ENCODE measurements around the gene PLPP4. TPM values are rescaled to one million over a fixed set of nuclear protein-coding genes. Genes with fewer than 3 reads are reported as not detected.

PLPP4 gene
- total RNA-seq, 1 experiment from 2014 or later = not detected

- RAD21 ChIA-PET (ENCODE audit: low non-redundant PET in 1 of 2, low total read pairs in 2 of 2, uncharacterized antibody in 2 of 2, unreplicated experiment in 2 of 2) = no interaction called here
Observed at GRCh38 chr10:120426306-120426705, 30.7 kb upstream of the PLPP4 start.

More at GRCh38 chr10:120426306-120426705, 30.7 kb upstream of the PLPP4 start:
- intact Hi-C loops (cut with micrococcal nuclease) = loop anchor here (10.0 kb wide), 1 partner anchor 742 kb away; no protein-coding TSS in a partner anchor
- H3K9ac ChIP-seq (ENCODE audit: low read length) = no peak overlapping the region
- DNase-seq (ENCODE audit: low read depth, low spot score) = no peak
- no peak overlapping the region for H3K4me2 ChIP-seq (ENCODE audit: low read length)
- H3K4me3 ChIP-seq (replicated peaks in 1 of 2; ENCODE audit: low read depth in 1 of 2, low read length in 2 of 2) = no peak overlapping the region
- H3K36me3 ChIP-seq (ENCODE audit: control insufficient read depth in 1 of 2, insufficient read depth in 2 of 2, low read length in 2 of 2) = no peaks in the 10 kb centered on the region
- H3K9me2 ChIP-seq (ENCODE audit: insufficient read depth) = no peaks in the 10 kb centered on the region
- no peak for ATAC-seq
- H4K20me1 ChIP-seq (ENCODE audit: insufficient read depth) = no peaks in the 10 kb centered on the region
- TF ChIP-seq ZNF274 (IDR thresholded peaks at IDR 0.05; ENCODE audit: low read depth, low read length) = no peak
- no peak for TF ChIP-seq ZBTB33 (IDR thresholded peaks at IDR 0.05; ENCODE audit: extremely low read depth, insufficient replicate concordance, low read length)
- TF ChIP-seq POLR2A (IDR thresholded peaks at IDR 0.05; ENCODE audit: borderline replicate concordance, extremely low read depth, insufficient read depth, insufficient read length) = no peak
- TF ChIP-seq EZH2phosphoT487 (IDR thresholded peaks at IDR 0.05; ENCODE audit: borderline replicate concordance) = no peak
- no peak for TF ChIP-seq REST (IDR thresholded peaks at IDR 0.05; ENCODE audit: low read depth)
- no peak for TF ChIP-seq CEBPB (IDR thresholded peaks at IDR 0.05; ENCODE audit: low read depth)
- no peak for TF ChIP-seq FOSL1 (IDR thresholded peaks at IDR 0.05; ENCODE audit: low read depth)
- no peak for TF ChIP-seq SIN3A (IDR thresholded peaks at IDR 0.05; ENCODE audit: low read depth)
- TF ChIP-seq MAX (IDR thresholded peaks at IDR 0.05) = no peak
- no peak for TF ChIP-seq ZFX (IDR thresholded peaks at IDR 0.05)
- TF ChIP-seq ELF1 (IDR thresholded peaks at IDR 0.05; ENCODE audit: borderline replicate concordance, low read depth) = no peak
- POLR2A ChIA-PET = no interaction called here
- H3K27ac ChIP-seq (ENCODE audit: low read depth, low read length) = no peak overlapping the region
- H2AFZ ChIP-seq (ENCODE audit: low read depth, low read length, poor library complexity, severe bottlenecking) = no peak overlapping the region
- H3K9me3 ChIP-seq (ENCODE audit: control insufficient read depth in 1 of 2, insufficient read depth in 1 of 2, low read depth in 1 of 2, low read length in 2 of 2) = no peaks in the 10 kb centered on the region
- BruUV-seq (replicated peaks) = no TSS peak
- no peaks in the 10 kb centered on the region for H3K4me1 ChIP-seq (ENCODE audit: control insufficient read depth in 1 of 2, insufficient read depth in 2 of 2, low read length in 2 of 2)
- peaks cover 31% of the 10 kb centered on the region for H3K27me3 ChIP-seq (ENCODE audit: insufficient read depth, low read length)
- H3K79me2 ChIP-seq (ENCODE audit: insufficient read depth, low read length) = no peaks in the 10 kb centered on the region
- CTCF ChIA-PET = no interaction called here
